GF-D8 (cell line): Measurements from ENCODE around the gene WNT2.
"Not testable (repeated sequence)": the region's sequence is repeated elsewhere in the genome, so short reads cannot be mapped to it uniquely, and the experiment has no call there.

Experiments used
- DNase-seq: peaks from one replicate; lab custom pipeline; 2025; lab: John Stamatoyannopoulos, UW

The WNT2 gene

DNA sequence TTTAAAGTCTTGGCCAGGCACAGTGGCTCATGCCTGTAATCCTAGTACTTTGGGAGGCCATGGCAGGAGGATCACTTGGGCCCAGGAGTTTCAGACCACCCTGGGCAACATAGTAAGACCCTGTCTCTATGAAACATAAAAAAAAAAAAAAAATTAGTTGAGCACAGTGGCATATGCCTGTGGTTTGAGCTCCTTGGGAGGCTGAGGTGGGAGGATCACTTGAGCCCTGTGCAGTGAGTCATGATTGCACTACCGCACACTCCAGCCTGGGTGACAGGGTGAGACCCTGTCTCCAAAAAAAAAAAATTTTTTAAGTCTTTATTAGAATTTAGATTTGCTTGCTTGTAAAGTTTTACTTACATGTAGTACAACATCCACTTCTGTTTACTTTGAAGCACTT, 14.0 kb downstream of the WNT2 start:
- no peak for DNase-seq

DNA sequence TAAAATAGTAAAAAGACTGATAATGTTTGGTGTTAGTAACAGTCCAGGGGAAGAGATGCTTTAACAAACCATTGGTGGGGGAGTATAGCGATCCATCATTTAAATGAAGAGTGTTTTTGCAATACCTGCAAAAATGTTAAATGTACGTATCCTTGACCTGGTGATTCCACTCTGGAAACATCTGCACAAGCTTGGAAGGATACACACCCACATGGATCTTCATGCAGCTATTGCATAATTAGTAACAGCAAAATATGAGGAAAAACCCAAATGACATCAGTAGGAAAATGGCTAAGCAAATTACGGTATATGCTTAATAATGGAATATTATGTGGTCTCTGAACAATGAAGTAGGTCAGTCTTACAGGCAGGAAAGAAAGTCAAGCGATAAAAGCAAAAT, 20.5 kb downstream of the WNT2 start:
- DNase-seq, result no peak

DNA sequence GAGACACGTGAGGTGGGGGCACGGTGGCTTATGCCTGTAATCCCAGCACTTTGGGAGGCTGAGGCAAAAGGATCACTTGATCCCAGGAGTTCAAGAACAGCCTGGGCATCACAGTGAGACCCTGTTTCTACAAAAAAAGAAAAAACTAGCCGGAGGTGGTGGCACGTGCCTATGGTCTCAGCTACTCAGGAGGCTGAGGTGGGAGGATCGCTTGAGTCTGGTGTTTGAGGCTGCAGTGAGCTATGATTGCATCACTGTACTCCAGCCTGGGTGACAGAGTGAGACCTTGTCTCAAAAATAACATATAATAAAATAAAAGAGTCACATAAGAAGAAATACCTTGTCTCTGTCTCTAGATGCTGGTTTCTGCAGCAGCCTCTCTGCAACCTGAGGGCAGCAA, 22.4 kb downstream of the WNT2 start:
- not testable (repeated sequence) for DNase-seq

DNA sequence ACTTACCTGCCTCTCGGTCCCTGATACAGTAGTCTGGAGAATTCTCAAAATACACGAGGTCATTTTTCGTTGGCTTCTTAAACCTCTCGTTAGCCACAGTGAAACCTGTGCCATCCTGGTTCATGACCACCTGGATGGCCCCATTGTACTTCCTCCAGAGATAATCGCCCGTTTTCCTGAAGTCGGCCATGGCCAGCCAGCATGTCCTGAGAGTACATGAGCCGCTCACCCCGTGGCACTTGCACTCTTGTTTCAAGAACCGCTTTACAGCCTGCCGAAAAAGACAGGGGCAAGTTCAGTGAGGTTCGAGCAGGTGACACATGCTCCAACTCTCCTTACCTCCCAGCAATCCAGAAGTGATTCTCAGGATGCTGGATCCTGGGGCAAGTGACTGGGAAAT, 25.3 kb downstream of the WNT2 start:
- DNase-seq, result no peak

DNA sequence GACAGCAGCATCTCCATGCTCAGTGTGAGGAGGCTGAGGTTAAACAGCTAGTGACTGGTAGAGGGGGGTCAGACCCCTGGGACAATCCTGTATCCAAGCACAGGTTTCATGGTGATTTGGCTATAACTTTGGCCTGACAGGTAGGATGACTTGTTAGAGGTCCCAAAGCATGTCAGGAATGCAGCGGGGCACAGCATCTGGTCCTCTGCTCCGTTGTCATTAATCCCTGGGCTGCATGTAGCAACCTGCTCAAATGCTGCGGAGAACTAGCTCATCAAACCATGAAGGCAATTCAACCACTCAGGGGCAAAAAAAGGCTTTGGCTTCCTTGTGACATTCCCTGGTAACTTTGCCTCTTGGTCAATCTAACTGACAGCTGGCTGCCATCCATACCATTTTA, 26.8 kb downstream of the WNT2 start:
- no peak for DNase-seq

DNA sequence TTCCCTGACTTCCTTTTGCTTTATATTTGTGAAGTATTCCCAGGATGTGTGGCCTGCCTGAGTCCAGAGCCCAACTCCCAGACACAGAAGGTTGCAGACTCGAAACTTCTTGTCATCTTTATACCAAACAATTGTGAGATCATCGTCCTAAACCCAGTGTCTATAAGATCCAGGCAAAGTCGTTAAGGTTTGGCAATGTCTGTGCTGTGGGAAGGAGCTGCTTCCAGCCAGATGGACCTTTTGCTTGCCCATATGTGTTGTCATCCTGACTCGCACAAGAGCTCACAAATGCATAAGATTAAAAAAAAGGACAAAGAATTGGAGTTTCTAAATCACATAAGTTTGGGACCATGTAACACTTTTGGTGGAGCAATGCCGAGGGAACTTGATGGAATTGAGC, 37.0 kb downstream of the WNT2 start:
- no peak for DNase-seq

DNA sequence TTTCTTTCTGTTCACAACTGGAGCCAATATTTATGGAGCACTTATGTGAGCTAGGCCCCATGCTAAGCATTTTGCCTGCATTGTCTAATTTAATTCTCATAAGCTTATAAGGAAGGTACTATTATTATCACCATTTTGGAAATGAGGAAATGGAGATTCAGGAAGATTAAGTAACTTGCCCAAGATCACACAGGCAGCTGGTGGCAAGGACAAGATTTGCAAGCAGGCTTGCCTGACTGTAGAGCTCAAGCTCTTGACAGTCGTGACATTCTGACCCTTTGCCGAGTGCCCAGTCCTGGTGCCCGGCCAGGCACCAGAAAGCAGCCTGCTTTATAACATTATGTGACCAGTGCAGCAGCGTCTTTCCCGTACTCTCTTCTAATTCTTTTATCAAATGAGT, 38.2 kb downstream of the WNT2 start:
- no peak for DNase-seq

DNA sequence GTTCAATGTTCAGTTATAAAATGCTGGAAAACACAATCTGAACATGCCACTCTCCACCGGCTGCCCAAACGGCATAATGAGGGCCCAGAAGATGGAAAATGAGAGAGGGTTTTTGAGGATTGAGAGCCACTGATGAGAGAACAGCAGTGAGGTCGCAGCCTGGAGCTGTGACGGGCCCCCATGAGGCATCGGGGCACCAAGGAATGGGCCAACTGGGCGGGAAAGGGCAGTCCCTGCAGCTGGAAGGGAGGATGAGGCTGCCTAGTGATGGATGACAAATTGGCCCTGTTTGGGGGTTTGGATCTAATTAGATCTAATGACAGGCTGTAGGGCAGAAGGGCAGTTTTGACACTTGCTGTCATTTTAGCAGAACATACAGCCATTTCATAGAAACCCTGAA, 39.1 kb downstream of the WNT2 start:
- DNase-seq, result no peak

DNA sequence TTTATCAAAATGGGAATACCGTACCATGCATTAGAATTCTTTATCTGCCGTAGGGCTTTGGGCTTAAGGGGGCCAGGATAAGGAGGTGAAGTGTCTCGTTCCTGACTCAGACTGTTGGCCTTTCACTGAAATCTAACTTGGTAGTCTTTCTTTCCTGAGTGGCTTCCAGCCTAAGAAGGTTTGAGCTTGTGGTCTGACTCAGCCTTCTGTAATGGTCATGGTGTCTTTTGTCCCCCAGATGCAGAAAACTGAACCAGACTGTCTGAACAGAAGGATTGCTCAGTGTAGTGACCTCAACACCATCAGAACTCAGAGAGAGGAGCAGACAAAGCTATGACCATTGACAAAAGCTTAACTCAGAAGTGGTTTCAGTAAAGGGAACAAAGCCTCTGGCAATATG, 39.5 kb downstream of the WNT2 start:
- DNase-seq, result no peak

DNA sequence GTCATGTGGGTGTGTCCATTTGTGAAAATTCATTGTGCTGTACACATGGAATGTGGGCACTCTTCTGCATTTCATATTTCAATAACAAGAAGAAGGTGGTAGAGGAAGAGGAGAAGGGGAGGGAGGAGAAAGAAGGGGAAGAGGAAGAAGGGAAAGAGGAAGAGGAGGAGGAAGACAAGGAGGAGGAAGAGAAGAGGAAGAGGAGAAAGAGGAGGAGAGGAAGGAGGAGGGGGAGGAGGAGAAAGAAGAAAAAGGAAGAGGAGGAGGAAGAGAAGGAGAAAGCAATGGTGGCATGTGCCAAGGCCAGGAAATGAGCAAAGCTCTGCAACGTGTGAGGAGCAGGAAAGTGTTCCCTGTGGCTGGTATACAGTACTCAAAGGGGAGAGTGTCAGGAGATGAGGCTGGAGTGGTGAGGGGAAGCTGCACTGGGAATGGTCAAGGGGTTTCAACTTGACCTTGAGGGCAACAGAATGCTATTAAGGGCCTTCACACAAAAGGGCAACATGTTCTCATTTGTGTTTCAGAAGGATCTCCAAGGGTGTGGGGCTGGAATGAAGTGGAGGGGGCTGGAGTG, 40.5 kb downstream of the WNT2 start:
- DNase-seq, result no peak

DNA sequence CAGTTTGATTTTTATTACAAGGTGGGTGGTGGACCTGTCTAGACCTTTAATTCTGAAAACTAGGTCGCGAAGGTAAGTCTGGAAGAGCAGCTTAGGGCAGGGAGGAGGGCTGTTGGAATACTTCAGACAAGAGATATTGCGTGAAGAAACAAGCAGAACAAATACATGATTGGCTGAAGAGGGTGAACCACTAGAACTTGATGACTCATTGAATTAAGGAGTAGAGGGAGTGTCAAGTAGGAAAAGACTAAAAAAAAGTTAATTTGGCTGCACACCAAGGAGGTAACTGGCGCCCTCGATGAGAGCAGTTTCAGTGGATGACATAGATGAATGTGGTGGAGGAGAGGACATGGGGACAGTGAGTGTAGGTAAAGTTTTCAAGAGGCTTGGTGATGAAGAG, 41.3 kb downstream of the WNT2 start:
- DNase-seq, result no peak

DNA sequence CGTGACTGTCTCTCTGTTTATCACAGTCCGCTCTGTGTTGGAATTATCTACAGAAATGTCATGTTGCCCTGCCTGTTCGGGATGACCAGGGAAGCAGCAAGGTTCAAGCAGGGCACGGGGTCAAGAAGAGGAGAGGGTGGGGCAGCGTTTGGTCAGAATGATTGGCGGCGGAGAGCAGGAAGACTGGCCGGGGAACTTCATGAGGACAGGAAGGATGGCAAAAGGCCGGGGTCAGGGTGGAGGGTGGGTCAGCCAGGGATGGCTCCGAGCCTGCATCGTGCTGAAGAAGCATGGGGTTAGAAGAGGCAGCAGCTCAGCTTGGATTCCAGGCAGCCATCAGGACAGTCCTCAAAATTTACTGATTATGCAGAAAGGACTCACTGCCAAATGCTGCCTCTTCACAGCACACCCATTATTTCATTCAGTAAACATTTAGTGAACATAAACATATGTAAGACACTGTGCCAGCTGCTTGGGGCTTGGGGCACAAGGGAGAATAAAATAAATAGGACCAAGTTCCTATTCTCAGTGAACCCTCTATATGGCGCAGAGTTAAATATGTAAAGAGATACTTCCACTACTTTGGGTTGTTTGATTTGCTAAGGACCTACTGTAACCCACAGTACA, 42.8 kb downstream of the WNT2 start:
- DNase-seq, result no peak

DNA sequence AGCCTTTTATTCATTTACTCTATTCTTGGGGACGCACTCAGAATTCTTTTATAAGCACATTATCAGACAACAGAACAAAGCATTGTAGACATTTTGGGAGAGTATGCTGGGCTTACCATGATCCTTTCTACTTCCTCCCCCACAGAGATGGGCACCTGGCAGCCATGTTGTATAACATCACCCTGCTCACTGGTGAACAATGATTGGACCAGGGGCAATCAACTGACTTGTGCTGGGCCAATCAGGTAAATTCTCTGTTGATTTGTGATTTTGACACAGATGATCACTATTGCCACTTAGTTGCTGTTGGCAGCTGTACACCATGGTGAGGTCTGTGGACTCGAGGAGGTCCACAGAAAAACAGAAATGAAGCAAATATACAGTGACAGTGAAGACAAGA, 43.7 kb downstream of the WNT2 start:
- DNase-seq, result no peak

DNA sequence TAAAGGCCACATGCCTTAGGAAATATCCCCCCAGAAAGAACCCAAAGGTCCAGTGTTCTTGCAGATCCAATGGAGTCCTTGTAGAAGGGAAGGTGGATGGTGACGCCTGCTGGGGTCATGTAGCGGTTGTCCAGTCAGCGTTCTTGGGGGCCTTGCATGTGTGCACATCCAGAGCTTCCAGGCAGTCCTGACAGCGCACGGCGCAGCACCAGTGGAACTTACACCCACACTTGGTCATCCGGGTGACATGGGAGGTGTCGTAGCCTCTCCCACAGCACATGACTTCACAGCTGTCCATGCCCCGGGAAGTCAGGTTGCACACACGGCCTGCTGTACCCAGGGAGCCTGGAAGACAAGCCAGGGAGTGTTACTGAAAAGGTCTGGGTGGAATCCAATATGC, 44.8 kb downstream of the WNT2 start:
- DNase-seq, result no peak

DNA sequence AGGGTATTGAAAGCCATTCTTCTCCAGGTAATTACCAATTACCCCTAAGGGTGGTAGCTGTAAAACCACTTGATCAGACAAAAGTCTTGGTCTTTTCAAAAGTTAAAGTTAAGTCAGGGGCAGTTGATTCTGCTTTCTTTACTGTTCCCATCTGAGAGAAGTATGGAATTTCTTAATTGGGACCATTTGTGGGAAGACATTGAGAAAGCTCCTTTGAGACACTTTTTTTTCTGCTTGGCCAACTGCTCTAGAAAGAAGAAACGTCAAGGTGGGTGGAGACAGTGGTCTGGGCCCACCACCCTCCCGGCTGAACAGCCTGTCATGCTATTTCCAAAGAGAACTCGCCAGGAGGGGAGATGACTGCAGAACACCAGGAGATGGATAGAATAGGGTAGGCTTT, 45.3 kb downstream of the WNT2 start:
- DNase-seq, result no peak

DNA sequence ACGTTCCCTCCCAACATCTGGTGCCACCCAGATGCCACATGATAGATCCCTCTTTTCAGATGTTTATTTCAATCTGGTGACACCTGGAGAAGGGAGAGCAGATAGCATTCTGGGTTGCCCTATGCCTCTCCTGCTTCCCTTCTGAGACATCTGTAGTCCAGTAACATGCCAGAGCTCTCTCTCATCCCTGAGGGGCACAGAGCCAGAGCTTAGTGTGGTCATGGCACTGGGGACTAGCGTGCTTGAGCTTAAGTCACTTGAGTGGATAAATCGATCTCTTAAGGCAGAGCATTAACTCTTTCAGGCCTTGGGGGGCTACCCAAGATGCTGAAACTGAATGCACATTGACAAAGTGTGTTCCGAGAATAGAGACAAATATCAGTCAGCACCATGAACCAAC, 47.9 kb downstream of the WNT2 start:
- no peak for DNase-seq

DNA sequence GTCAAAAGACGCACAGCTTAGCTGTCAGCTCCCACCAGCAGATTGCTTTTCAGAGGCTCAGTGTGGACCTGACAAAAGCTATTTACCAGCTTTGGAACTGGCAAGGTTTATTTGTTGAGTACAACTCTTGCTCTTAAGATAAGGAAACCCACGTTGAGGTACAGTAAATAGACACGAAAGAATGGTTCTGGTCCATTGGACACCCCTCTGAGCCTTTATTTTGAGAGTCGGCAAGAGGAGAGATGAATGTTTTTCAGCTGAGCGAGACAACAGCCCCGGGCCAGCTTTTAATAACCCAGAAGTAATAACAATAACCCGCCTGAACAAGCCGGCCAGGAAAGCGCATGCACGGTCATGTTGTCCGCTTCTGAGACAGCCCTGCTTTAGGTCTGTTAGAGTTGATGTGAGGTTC, 49.0 kb downstream of the WNT2 start:
- DNase-seq, result no peak

DNA sequence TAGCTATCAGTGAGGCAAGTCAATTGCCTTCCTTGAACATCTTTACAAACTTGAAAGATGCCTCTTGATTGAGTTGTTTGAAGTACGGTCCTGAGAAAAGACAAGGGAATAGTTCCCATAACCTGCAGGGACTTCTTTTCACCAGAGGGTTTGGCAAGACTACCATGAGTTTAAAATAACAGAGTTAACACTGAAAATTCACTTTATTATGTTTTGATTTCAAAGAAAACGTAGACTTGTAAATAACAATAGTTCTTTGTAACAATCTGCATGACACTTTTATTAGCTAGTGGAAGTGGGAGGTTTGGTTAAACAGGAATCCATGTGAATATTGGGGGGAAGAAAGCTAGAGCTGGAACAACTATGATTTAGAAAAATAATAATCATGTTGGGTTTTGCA, 49.5 kb downstream of the WNT2 start:
- no peak for DNase-seq

DNA sequence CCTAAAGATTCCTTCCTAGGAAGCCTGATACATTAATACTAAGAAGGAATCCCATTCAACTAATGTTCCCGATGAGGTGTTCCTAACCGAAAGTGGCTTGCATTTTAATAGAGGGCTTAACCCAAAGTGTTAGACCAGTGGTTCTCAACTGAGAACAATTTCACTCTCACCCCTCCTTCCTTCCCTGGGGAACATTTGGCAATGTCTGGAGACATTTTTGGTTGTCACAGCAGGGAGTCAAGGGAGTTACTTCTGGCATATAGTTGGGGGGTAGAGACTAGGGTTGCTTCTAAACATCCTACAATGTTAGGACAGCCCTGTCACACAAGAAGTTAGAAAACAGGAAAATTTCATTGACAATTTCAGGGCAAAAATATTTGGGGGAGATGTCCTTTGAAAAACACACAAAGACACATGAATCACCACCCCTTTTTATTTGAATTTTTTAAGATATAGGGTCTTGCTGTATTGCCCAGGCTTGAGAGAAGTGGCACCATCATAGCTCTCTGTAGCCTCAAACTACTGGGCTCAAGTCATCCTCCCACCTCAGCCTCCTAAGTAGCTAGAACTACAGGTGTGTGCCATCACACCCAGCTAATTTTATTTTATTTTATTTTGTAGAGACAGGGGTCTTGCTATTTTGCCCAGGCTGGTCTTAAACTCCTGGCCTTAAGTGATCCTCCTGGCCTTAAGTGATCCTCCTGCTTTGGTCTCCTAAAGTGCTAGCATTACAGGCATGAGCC, 50.7 kb downstream of the WNT2 start:
- no peak for DNase-seq

DNA sequence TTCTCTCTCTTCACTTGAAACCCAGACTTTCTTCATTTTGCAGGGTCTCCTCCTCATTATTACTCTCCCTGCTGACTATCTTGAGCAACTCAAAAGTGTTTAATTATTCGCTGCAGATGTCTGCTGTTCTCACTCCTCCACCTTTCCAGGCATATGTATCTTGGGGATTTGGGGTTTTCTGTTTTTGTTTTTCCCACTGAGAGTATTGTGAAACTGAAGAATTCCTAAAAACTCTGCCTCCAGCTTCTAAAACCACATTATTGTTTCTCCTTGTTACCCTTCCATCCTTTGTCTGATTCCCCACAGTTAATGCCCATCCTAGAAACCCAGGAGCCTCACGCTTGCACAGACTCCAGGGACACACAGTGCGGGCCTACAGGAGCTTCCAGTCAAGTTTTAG, 51.3 kb downstream of the WNT2 start:
- no peak for DNase-seq

DNA sequence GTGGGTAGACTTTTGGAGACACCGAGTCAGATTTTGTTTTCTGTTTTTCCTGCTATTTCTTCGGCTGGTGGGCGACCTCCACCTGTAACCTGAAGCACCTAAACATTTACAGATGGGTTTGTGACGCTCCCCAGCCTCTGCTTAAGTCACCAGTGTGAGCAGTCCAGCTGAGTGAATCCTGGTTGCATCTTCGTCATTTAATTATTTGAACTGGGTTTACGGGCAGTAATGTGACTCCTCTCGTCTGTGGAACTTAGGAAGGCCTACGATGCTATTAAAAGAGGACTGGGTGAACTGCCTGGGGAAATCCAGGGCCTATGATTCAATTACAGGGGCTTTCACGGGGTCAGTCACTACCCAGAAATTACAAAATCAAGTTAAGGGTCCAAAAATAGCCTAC, 52.5 kb downstream of the WNT2 start:
- no peak for DNase-seq

DNA sequence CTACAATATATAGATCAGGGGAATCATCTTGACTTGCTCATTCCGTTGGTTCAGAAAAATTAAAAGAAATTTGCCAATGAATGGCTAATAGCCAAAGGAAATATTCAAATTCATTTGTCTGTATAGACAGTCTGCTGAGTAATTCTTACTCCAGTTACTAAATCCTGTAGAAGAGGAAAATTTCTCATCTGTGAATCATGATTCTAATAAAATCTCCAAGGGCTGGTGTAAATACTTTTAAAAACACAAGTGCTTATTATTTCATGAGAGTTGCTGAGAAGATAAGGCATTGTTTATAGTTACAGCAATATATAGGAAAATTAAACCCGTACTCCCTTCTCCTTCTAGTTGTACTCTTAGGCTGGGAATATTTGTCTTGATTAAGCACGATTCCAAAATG, 53.0 kb downstream of the WNT2 start:
- no peak for DNase-seq

DNA sequence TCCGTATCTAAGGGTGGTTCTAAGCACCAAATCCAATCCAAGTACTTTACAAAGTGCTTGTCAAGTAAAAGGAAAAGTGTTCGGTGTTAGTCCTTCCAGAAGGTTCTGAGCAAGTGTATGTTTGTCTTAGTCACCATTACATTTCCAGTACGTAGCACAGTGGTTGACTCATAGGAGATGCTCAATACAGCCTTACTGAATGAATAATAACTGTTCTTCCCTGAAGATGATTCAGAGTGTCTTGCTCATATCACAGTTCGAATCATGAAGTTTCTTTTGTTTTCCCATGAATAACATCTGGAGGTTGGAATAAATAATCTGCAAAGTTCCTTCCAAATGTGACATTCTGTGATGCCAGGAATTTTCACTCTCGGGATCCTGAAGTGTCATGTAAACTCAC, 53.4 kb downstream of the WNT2 start:
- no peak for DNase-seq

DNA sequence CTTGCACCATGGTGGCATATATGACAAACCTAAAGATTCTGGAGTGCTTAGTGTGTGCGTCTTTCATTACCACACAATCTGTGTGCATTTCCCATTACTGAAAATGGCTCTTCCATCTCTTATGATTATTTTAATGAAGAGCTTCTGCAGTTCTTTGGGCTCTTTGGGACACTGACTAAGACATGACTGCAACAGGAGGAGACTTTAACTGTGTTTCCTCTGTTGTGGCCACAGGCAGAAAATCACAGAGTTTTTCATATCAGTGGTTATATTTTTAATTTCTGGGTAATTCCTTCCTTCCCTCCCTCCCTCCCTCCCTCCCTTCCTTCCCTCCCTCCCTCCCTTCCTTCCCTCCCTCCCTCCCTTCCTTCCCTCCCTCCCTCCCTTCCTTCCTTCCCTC, 58.1 kb downstream of the WNT2 start:
- no peak for DNase-seq
